GM12875 (cell line): ENCODE results near the gene DIDO1.

Experiments
- H3K4me3 ChIP-seq: one replicate; pipeline ENCODE4 v1.5.1; 2011; ENCODE audit warnings: low read depth, low read length, control low read depth
- TF ChIP-seq, protein P1 (sequence below): IDR thresholded peaks from 2 replicates; pipeline ENCODE4 v1.5.1; 2011; ENCODE audit warnings: low read depth, mild to moderate bottlenecking, control low read depth, inconsistent platforms, low read length, moderate library complexity, borderline replicate concordance; ENCODE audit not compliant: insufficient read depth

Gene DIDO1

DNA sequence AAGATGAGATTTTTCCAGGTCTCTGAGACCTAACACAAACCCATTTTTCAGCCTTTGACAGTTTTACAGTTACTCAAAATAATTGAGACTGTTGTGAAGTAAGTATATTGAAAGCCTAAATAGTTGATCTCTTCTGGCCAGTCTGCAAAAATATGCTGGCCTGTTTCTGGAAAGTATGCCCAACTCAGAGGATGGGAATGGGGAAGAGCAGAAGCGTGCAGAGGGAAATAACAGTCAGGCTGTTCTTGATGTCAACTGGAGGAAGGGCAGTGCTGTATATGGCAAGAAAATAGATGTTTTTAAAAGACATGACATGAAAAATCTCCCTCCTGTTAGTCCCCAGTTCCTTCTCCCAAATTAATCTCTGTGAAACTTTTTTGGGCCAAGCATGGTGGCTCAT lies 15.5 kb upstream of the DIDO1 start:
- TF ChIP-seq, protein P1, sequence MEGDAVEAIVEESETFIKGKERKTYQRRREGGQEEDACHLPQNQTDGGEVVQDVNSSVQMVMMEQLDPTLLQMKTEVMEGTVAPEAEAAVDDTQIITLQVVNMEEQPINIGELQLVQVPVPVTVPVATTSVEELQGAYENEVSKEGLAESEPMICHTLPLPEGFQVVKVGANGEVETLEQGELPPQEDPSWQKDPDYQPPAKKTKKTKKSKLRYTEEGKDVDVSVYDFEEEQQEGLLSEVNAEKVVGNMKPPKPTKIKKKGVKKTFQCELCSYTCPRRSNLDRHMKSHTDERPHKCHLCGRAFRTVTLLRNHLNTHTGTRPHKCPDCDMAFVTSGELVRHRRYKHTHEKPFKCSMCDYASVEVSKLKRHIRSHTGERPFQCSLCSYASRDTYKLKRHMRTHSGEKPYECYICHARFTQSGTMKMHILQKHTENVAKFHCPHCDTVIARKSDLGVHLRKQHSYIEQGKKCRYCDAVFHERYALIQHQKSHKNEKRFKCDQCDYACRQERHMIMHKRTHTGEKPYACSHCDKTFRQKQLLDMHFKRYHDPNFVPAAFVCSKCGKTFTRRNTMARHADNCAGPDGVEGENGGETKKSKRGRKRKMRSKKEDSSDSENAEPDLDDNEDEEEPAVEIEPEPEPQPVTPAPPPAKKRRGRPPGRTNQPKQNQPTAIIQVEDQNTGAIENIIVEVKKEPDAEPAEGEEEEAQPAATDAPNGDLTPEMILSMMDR, result no peak
- H3K4me3 ChIP-seq, result no peak overlapping the region

DNA sequence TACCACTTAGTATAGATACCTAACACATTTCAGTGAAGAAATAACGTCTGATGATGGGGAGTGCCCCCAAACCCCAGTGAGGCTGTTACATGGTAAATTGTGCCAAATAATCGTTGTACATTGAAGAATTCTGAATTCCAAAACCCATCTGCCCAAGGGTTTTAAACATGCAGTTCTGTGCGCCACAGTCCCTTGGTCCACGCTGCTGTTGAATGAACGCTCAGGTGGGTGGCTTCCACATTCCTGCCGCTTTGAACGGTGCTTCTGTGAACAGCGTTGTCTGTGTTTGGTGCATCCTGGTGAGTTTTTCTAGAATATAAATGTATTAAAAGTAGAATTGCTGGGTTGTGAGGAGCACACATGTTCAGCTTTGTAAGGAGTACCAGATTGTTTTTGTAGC lies 14.6 kb upstream of the DIDO1 start:
- TF ChIP-seq, protein P1, result no peak
- H3K4me3 ChIP-seq, result no peak overlapping the region

DNA sequence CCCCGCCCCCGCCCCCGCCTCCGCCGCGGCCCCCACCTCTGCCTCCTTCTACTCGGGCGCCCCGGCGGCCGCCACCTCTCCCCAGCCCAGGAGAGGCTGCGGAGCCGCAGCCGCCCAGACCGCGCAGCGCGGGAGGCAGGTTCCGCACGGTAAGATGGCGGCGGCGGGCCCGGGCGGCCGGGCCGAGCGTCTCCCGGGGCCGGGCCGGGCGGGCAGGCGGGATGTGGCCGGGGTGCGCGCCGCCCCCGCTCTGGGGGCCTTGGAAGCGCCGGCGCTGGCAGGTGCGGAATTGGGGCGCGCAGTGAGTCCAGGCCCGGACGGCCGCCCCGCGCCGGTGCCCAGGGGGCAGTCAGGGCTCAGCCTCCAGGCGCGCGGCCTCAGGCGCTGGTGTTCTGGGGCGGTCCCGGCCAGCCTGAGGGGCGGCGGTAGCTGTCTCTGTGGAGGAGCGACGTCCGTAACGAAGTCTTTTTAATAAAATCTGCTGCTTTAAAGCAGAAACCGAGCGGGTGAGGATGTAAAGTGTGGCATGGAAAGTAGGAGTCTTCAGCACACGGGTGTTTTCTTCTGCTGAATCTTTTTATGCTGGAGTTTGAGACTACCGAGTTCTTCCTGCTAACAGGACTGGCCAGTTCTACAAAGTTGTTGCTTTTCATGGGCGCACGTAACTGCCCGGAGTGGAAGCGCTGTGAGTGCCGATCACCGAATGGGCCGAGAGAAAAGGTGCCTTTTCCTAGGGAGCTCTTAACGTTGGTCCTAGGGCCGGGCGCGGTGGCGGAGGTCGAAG lies 12.0 kb upstream of the DIDO1 start, which contains the start of gene GID8:
GID8 (plus strand) TSS at position 43 of the 784 bp plus-strand sequence. CDS start 3,356 bp downstream, outside the sequence.
- peak within 1 kb of the TSS; percentile 85 for H3K4me3 ChIP-seq
- TF ChIP-seq, protein P1, result no peak

DNA sequence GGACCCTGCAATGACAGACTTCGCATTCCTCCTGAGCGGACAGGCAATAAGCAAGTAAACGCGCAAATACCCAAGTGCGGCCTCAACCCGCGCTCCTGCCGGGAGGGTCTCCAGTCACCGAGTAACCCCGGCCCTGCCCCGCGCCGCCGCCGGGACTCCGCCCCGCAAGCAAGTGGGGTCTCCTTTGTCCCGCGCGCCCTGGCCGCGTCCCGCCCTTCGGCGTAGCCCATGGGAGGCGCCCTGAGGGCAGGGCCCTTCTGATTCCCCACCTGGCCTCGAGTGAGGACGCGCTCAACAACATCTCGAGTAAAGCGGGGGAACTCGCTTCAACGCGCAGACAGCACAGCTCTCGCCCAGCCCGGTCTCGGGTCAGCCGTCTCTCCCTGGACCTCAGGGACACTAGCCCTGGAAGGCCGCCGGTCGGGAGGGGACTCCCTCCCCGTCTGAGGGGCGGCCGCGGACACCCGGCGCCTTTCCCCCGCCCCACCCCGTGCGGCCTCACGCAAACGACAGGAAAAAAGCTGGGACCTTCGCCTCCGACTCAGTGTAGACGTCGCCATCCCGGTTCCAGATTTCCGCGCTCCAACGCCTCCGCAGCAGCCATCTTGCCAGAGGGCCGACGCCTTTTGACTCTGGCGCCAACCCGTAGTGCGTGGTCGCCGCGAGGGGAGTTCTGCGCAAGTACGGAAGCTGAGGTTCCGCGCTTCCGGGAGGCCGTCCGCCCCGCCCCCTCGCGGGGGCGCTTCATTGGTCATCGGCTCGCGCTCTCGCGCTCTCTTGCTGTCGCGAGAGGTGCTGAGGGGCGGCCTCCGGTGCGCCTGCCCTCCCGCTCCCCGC lies 11.2 kb upstream of the DIDO1 start:
- TF ChIP-seq, protein P1, result no peak
- H3K4me3 ChIP-seq, result peak overlapping the region; percentile 85

DNA sequence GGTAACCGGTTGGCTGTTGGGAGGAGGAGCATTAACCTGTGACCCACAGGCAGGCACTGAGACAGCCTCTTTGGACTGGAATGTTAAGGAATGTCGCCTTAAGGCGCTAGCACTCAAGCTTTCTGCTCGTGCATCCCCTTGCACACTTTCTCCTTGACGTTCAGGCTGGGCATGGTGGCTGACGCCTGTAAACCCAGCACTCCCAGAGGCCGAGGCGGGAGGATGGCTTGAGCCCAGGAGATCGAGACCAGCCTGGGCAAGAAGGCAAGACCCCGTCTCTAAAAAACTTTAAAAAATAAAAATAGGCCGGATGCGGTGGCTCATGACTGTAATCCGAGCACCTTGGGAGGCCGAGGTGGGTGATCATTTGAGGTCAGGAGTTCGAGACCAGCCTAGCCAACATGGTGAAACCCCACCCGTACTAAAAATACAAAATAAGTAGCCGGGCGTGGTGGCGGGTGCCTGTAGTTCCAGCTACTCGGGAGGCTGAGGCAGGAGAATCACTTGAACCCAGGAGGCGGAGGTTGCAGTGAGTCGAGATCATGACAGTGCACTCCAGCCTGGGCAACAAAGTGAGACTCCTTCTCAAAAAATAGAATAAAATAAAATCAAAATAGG lies 9.8 kb upstream of the DIDO1 start:
- no peak overlapping the region for H3K4me3 ChIP-seq
- TF ChIP-seq, protein P1, result no peak

DNA sequence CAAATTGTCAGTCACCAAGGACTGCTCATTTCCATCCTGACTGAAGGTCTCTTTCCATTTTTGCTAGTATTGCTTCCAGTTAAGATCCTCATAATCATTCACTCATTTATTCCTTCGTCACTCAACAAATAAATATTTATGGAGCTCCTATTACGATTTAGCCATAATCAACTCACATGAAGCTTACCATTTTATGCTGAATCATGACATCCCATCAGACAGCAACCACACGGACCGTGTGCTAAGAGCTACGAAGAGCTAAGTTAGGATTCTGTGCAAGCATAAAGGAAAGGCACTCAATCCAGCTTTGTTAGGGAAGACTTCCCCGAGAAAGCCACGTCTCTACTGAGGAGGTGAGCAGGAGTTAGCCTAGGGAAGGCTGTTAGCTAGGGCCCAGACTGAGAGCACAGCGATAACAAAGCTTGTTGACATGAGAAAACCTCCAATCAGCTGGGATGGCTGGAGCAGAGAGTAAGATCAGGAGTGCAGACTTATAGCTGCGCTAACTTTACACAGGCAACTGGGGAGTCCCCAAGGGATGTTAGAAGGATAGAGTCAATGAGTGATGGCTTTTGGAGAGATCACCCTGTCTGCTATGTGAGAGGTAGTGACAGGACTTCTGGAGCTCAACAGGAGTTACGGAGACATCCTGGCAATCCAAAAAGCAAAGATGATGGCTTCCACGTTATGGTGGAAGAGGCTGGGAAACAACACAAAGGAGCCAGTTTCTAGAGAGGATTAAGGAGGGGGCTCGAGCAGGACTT lies 9.1 kb upstream of the DIDO1 start:
- TF ChIP-seq, protein P1, result no peak
- no peak overlapping the region for H3K4me3 ChIP-seq
